Embryonic facial prominence (tissue), 1 donor: ENCODE results near the gene FLRT2.
A peak's percentile ranks its signal among the peaks of the same experiment; 100 is the strongest.

Experiments used
- DNase-seq: peaks from one replicate; pipeline ENCODE4 v3.0.0-alpha.2; 2016; ENCODE audit errors: extremely low spot score

The FLRT2 gene, protein sequence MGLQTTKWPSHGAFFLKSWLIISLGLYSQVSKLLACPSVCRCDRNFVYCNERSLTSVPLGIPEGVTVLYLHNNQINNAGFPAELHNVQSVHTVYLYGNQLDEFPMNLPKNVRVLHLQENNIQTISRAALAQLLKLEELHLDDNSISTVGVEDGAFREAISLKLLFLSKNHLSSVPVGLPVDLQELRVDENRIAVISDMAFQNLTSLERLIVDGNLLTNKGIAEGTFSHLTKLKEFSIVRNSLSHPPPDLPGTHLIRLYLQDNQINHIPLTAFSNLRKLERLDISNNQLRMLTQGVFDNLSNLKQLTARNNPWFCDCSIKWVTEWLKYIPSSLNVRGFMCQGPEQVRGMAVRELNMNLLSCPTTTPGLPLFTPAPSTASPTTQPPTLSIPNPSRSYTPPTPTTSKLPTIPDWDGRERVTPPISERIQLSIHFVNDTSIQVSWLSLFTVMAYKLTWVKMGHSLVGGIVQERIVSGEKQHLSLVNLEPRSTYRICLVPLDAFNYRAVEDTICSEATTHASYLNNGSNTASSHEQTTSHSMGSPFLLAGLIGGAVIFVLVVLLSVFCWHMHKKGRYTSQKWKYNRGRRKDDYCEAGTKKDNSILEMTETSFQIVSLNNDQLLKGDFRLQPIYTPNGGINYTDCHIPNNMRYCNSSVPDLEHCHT

GRCh38 chr14:85529803-85530574, at the start of gene FLRT2:
Gene FLRT2, plus strand, starts transcription at chr14:85530144. Its CDS starts 91,371 bp downstream, at chr14:85621515.
- peak; percentile 71 for DNase-seq

- DNase-seq = no peak
Observed at GRCh38 chr14:85481471-85481870, 48.5 kb upstream of the FLRT2 start.

DNA sequence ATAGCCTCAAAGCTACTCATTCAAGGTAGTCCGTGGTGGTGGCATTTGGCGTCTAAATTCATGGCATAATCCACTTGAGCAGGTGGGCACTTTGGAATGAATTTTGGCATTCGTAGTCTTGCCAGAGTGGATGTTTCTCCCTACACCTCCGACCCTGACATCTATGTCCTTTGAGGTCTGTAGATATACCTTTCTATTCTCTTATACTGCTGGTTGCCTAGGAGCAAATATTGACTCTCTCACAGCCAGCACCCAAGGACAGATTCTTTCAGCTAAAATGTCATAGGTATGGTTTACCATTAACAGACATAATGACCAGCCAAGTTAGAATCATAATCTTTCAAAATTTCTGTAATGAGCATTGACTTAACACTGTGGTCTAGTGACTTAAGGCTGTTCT, 47.4 kb upstream of the FLRT2 start:
- DNase-seq = no peak

GRCh38 chr14:85483037-85483436, 46.9 kb upstream of the FLRT2 start:
- DNase-seq = no peak

GRCh38 chr14:85483652-85484051, 46.3 kb upstream of the FLRT2 start:
- no peak for DNase-seq

DNA sequence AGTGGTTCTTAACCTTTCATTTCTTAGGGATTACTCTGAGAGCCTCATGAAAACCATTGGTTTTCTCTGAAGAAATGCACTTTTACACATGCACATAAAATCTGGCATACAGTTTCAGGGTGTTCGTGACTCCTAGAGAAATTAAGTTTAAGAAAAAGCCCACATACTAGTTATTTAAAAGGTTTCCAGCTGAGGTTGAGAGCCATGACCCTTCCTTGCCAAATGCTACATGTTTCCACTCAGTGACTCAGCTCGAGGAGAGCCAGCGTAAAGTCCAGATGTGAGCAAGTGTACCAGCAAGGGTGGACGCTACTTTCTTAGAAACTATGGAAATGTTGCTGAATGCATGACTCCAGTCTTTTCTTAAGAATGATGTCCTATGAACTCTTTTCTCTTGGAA, 42.7 kb upstream of the FLRT2 start:
- DNase-seq = no peak

GRCh38 chr14:85501751-85502150, 28.2 kb upstream of the FLRT2 start:
- DNase-seq = no peak

GRCh38 chr14:85508863-85509262, 21.1 kb upstream of the FLRT2 start:
- no peak for DNase-seq

- no peak for DNase-seq
Observed at GRCh38 chr14:85512451-85512850, 17.5 kb upstream of the FLRT2 start.

- DNase-seq = no peak
Observed at GRCh38 chr14:85514487-85514886, 15.5 kb upstream of the FLRT2 start.

GRCh38 chr14:85516239-85517113, 13.5 kb upstream of the FLRT2 start:
- no peak for DNase-seq

DNA sequence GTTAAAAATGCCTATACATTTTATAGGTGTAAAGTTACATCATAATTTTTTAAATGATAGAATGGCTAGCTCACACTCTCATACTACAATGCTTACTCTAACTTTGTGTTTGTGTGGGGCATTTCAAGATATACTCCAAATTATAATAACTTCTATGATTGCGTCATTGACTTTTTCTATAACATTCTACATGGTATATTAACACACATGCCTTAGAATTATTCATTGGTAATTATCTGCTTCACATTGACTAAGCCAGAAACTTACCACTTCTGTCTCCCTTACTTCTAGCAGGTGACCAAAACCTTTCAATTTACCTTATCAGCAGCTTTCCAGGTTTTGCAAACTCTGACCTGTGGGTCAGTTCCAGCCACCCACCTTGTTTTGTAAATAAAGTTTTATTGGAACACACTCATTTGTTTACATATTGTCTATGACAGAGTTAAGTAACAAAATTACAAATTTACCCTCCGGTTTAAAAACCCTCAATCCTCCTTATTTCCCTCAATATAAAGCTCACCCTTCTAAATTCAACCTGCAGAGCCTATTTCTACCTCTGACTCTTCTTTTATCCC, 12.7 kb upstream of the FLRT2 start:
- no peak for DNase-seq

GRCh38 chr14:85519661-85520305, 10.2 kb upstream of the FLRT2 start:
- DNase-seq = no peak

DNA sequence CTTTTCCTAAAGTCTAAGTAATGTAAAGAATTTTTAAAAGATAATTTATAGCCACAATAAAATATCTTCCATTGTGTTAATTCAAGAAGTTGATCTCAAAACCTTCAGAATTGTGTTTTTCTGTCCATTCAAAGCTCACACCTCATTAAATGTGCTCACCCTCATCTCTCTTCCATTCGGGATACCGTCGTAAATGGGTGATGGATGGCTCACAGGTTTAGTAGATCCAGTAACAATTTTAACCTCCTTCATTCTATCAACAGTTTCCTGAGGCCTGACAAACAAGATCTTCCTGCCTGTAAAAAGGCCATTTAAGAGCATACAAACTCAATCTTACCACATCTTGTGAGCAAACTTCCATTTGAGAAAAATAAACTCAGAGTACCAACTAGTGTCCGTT, 9.4 kb upstream of the FLRT2 start:
- no peak for DNase-seq

DNA sequence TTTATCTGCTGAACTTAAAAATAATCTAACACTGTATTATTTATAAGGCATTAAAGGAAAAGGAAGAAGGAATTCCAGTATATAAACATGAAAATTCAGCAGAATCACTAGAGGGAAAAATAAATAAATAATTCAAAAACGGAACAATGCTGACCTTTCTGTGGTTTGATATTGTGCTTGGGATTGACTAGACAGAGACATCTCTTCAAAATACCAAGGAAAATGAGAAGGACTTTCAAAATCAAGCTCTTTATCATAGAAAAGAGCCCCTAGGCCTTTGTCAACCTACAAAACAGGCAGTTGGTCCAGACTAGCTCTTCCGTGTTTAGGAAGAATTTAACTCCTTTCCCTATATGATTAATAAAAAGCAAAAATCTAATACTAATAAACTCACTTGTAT, 6.3 kb upstream of the FLRT2 start:
- DNase-seq = no peak

DNA sequence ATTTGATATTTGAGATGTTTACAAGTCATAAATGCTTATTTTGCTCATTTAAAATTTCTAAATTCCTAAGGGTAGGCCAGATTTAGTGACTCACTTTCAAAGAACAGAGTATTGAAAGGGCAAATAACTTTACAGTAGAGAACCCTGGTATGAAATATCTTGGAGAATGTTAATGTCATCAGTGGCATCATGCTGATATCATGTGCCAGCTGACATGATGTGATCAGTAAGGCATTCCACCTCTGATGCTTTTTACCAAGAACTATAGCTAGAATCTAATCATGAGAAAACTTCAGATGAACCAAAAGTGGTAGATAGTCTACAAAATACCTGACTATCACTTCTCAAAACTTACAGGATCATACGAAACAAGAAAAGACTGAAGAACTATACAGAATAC, 2.9 kb upstream of the FLRT2 start:
- no peak for DNase-seq

DNA sequence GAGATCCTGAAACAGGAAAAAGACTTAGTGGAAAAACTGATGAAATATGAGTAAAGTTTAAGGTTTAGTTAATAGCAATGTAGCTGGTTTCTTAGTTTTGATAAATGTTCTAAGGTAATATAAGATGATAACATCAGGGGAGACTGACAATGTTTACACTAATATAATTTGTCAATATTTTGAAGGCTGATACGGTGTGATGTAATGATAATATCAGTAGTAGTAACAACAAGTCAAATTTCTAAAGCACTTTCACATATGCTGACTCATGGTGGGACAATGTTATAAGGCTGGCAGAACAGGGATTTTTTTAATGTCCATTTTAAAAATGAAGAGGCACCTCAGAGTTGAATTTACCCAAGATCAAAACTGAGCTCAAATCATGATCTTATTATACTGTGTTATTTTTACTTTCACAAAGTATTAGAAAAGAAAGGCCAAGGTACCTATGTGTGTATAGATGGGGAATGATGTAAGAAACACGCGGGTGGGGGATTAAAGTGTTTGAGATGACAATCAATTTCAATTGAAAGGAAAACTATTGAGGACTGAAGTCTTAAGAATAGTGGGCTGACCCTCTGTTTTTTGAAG, 2.4 kb upstream of the FLRT2 start:
- DNase-seq = no peak

DNA sequence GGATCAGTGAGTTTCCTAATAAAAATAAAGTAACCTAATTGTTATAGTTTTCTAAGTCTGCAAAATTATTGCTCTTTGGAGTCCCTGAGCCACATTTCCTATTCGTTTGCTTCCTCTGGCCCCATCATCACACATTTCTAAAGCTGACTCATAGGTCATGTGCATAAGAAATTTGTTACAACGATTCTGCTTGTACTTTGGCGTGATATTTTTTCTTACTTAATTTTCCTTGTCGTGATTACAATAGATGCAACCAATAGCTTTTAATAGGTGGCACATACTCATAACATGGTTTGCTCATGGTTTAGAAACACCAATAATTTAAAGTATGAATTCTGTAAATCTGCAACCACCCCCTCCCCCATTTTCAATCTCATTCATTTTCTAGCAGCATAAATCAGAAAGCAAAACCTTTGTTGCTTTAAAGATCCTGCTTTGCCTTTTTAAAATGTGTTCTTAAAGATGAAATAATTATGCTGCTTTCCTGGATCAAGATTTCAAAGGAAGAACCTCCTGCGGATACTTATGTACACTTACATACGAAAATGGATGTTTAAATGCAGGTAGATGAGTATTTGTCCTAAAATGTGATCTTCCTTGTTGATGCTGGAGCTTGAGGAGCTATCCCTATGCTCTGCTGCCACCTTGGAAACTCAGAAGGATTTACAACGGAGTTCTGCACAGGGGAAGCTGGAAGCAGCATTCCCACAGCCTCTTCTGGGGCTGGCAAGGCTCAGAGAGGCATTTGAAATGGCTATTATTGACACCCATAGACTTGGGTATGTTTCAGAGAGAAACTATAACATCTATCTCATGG, 1.7 kb upstream of the FLRT2 start:
- peak; percentile 82 for DNase-seq

DNA sequence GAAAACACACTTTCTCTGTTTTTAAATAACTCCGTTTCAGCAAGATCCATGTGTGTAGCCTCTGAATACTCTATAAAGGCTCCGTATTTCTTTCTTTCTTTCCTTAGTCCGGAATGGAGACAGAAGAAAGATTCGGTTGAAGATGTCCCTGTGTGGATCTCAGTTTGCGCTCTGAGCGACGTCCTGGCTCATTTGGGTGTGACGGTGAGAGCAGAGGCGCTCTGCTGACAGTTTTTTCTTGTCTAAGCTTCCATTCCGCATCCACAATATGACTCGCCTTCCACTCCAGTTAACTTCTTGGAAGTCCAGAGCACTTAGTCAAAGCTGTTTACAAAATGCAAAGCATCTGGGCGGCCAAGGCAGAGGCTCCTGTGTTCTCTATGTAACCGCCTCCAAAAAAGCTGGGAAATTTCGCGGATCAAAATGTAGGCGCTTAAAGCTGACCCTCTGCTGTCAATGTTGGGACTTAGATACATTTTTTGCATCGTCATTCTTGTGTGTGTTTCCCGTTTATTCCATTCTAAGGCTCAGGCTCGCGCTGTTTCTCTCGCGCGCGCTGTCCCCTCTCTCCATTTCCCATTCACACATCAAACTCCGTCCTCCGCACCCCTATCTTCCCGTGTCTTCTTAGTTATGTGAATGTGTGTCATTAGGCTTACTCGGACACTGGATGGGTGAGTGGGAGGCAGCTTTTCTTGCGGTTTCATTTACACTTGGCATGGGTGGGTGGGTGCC, 880 bp upstream of the FLRT2 start:
- DNase-seq = peak; percentile 31
